HEK293T (cell line): ENCODE data around the gene EPHA2.

Experiments used
- ARNT ChIP-seq: fragments of 450-650 bp; IDR thresholded peaks from 2 replicates; pipeline ENCODE4 v1.6.1; 2017; ENCODE audit warnings: mild to moderate bottlenecking
- BHLHE40 ChIP-seq: fragments of 450-650 bp; IDR thresholded peaks from 2 replicates; pipeline ENCODE4 v1.6.1; 2016; ENCODE audit warnings: mild to moderate bottlenecking, moderate library complexity, borderline replicate concordance
- ELF4 ChIP-seq: fragments of 450-650 bp; IDR thresholded peaks from 2 replicates; pipeline ENCODE4 v1.6.1; 2017; ENCODE audit warnings: antibody characterized with exemption
- FOXA1 ChIP-seq: fragments of 450-650 bp; IDR thresholded peaks from 2 replicates; pipeline ENCODE4 v1.6.1; 2016; ENCODE audit warnings: mild to moderate bottlenecking
- FOXK2 ChIP-seq: fragments of 450-650 bp; IDR thresholded peaks from 2 replicates; pipeline ENCODE4 v1.6.1; 2016; ENCODE audit warnings: mild to moderate bottlenecking
- FOXM1 ChIP-seq: fragments of 450-650 bp; IDR thresholded peaks from 2 replicates; pipeline ENCODE4 v1.6.1; 2017; ENCODE audit warnings: mild to moderate bottlenecking, borderline replicate concordance
- NFRKB ChIP-seq: fragments of 450-650 bp; IDR thresholded peaks from 2 replicates; pipeline ENCODE4 v1.6.1; 2016; ENCODE audit warnings: mild to moderate bottlenecking, moderate library complexity
- TARDBP ChIP-seq: fragments of 450-650 bp; IDR thresholded peaks from 2 replicates; pipeline ENCODE4 v1.6.1; 2016
- ZNF384 ChIP-seq: fragments of 450-650 bp; IDR thresholded peaks from 2 replicates; pipeline ENCODE4 v1.6.1; 2016
- TF ChIP-seq, protein P1 (sequence below): fragments of 450-650 bp; IDR thresholded peaks from 2 replicates; pipeline ENCODE4 v1.6.1; 2016

DNA sequence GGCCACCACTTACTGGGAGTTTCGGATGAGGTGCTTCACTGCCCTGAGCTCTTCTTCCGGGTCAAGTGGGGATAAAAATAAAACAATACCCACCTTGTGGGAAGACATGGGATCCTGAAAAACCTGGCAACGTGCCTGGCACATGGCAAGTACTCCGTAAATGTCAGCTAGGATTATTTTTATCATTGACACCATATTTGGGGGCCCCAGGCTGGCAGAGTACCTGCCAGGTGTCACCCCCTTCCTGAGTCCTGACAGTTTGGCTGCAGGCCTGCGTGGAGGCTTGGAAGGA lies 9.2 kb upstream of the EPHA2 start:
- TF ChIP-seq ARNT = no peak
- TF ChIP-seq FOXM1 = no peak
- no peak for TF ChIP-seq ELF4
- TF ChIP-seq BHLHE40 = no peak
- TF ChIP-seq FOXK2 = no peak
- TF ChIP-seq NFRKB = no peak
- TF ChIP-seq TARDBP = no peak
- TF ChIP-seq, protein P1, sequence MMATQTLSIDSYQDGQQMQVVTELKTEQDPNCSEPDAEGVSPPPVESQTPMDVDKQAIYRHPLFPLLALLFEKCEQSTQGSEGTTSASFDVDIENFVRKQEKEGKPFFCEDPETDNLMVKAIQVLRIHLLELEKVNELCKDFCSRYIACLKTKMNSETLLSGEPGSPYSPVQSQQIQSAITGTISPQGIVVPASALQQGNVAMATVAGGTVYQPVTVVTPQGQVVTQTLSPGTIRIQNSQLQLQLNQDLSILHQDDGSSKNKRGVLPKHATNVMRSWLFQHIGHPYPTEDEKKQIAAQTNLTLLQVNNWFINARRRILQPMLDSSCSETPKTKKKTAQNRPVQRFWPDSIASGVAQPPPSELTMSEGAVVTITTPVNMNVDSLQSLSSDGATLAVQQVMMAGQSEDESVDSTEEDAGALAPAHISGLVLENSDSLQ = no peak
- TF ChIP-seq ZNF384 = no peak
- no peak for TF ChIP-seq FOXA1
